Chondrocyte (in vitro differentiated cells): ENCODE measurements around the gene FADS6. TPM values are rescaled to one million over a fixed set of nuclear protein-coding genes. Genes with fewer than 3 reads are reported as not detected.

Experiments
- DNase-seq: peaks from one replicate; pipeline ENCODE4 v3.0.0; 2021; ENCODE audit warnings: mixed read lengths, low spot score
- H3K27ac Mint-ChIP-seq: one replicate; pipeline ENCODE4 v1.8.0; 2021; ENCODE audit warnings: mild to moderate bottlenecking, moderate library complexity, mixed read lengths; ENCODE audit not compliant: unreplicated experiment
- H3K27me3 Mint-ChIP-seq: 2 replicates; pipeline ENCODE4 v1.8.0; 2021; ENCODE audit warnings: low read depth, mixed read lengths
- H3K36me3 Mint-ChIP-seq: 2 replicates; pipeline ENCODE4 v1.8.0; 2021; ENCODE audit warnings: low read depth, mixed read lengths
- H3K4me1 Mint-ChIP-seq: 2 replicates; pipeline ENCODE4 v1.8.0; 2021; ENCODE audit warnings: low read depth, mild to moderate bottlenecking, mixed read lengths
- H3K4me3 Mint-ChIP-seq: one replicate; pipeline ENCODE4 v1.8.0; 2021; ENCODE audit warnings: mild to moderate bottlenecking, moderate library complexity, mixed read lengths; ENCODE audit not compliant: unreplicated experiment
- H3K9me3 Mint-ChIP-seq: 2 replicates; pipeline ENCODE4 v1.8.0; 2021; ENCODE audit warnings: low read depth, mixed read lengths
- total RNA-seq: library from RNA; stranded (reverse); gene quantifications from 3 replicates; pipeline ENCODE4 v1.2.1, GENCODE V29; 2021
- TF ChIP-seq, protein P1 (sequence below): fragments of 200-600 bp; sonication (generic); IDR thresholded peaks from 2 replicates; pipeline ENCODE4 v1.5.0; 2021; ENCODE audit warnings: antibody characterized with exemption, mild to moderate bottlenecking, moderate library complexity

FADS6 gene
- total RNA-seq, 1 donor from 2014 or later, result not detected

DNA sequence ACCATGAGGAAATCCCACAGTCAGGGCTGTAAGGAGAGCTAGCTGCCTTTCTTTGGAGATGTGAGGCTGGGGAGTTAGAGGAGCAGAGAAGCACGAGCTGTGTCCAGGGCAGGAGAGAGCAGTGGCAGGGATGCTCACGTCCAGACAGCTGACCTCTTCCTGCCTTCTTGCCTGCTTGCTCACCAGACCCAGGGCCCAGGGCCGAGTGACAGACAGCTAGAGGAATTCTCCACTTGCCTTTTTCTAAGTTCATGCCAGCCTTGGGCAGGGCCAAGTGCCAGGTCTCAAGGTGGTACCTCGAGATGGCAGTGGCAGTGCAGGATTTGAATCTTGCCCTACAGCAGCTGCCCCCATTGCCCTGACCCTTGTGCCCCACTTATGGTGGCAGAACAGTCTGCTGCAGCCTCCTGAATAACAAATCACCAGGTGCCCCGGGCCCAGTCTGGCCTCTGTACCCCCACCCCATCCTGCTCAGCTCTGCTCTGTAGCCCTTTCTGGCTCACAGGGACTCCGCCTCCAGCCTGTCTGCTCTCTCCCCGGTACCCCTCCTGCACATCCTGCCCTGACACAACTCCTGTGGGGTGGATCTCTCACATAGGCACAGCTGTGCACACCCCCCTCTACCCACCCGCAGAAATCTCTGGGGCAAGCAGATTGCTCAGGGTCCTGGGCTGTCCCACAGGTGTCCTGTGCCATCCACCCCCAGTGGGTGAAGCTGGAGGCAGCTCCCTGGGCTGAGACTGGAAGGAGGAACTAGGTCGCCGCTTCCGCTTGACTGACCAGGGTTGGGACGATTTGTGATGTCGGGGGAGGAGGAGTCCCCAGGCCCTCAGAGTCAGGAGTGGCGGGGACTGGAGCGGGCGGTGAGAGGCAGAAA, 59.7 kb downstream of the FADS6 start:
- TF ChIP-seq, protein P1, sequence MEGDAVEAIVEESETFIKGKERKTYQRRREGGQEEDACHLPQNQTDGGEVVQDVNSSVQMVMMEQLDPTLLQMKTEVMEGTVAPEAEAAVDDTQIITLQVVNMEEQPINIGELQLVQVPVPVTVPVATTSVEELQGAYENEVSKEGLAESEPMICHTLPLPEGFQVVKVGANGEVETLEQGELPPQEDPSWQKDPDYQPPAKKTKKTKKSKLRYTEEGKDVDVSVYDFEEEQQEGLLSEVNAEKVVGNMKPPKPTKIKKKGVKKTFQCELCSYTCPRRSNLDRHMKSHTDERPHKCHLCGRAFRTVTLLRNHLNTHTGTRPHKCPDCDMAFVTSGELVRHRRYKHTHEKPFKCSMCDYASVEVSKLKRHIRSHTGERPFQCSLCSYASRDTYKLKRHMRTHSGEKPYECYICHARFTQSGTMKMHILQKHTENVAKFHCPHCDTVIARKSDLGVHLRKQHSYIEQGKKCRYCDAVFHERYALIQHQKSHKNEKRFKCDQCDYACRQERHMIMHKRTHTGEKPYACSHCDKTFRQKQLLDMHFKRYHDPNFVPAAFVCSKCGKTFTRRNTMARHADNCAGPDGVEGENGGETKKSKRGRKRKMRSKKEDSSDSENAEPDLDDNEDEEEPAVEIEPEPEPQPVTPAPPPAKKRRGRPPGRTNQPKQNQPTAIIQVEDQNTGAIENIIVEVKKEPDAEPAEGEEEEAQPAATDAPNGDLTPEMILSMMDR, result no peak
- no peak overlapping the region for H3K27ac Mint-ChIP-seq
- peaks cover 20% of the 10 kb centered on the region for H3K36me3 Mint-ChIP-seq

DNA sequence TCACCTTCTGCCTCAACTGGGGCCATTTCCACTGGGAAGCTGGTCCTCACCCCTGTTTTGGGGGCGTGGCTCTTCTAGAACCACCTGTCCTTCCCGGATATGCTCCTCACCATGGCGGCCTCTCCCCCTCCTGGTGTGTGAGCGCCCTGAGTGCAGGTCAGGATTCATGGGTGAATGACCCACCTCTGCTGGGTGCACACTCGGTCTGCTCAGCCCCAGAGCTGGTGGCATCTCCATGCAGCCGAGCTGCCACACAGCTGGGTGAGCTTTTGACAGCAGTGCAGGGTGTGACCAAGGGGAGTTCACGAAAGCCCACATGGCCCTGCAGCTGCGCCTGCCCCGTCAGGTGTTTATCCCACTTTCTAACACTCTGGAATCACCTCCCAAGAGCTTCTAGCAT, 61.0 kb downstream of the FADS6 start:
- TF ChIP-seq, protein P1, result no peak
- no peak overlapping the region for H3K27ac Mint-ChIP-seq
- peaks cover 20% of the 10 kb centered on the region for H3K36me3 Mint-ChIP-seq
- no peak overlapping the region for H3K4me3 Mint-ChIP-seq
- no peaks in the 10 kb centered on the region for H3K27me3 Mint-ChIP-seq
- no peak for DNase-seq
- H3K4me1 Mint-ChIP-seq, result peaks cover 8% of the 10 kb centered on the region
- H3K9me3 Mint-ChIP-seq, result no peaks in the 10 kb centered on the region

More for the DNA sequence above, 59.7 kb downstream of the FADS6 start:
- H3K4me3 Mint-ChIP-seq, result no peak overlapping the region
- H3K27me3 Mint-ChIP-seq, result no peaks in the 10 kb centered on the region
- no peaks in the 10 kb centered on the region for H3K9me3 Mint-ChIP-seq
- H3K4me1 Mint-ChIP-seq, result peaks cover 8% of the 10 kb centered on the region
- DNase-seq, result no peak

DNA sequence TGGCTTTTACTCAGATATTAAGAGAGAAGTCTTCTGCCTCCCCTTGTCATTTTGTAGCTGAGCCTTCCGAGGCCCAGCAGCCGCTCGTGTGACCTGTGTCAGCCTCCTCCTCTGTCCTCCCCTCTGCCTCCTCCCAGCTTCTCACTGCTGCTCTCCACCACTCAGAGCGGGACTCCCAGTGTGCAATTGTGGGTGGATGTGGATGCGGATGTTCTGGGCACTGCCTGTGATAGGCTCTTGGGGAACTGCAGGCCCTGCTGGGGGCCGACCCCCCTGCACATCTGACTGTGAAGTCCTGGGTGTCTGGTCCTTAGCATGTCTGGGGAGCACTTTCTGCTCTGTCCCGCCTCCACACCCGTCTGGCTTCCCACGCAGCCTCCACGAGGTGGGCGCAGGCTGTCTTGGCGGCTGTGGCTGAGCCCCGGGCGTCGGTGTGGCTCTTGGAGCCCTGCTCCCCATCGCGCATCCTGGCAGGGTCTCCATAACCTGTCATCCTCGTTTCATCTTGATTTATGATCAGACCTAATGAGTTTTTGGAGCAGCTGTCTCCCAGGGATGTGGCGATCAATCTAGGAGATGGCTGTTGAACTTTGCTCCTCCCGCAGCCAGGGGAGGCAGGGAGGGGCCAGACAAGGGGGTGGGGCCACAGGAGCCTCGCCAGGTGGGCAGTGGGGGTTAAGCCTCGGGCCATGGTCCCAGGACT, 61.8 kb downstream of the FADS6 start:
- no peak overlapping the region for H3K4me3 Mint-ChIP-seq
- H3K36me3 Mint-ChIP-seq, result peaks cover 16% of the 10 kb centered on the region
- peaks cover 8% of the 10 kb centered on the region for H3K4me1 Mint-ChIP-seq
- DNase-seq, result no peak
- H3K27ac Mint-ChIP-seq, result no peak overlapping the region
- TF ChIP-seq, protein P1, result no peak
- no peaks in the 10 kb centered on the region for H3K27me3 Mint-ChIP-seq
- no peaks in the 10 kb centered on the region for H3K9me3 Mint-ChIP-seq

DNA sequence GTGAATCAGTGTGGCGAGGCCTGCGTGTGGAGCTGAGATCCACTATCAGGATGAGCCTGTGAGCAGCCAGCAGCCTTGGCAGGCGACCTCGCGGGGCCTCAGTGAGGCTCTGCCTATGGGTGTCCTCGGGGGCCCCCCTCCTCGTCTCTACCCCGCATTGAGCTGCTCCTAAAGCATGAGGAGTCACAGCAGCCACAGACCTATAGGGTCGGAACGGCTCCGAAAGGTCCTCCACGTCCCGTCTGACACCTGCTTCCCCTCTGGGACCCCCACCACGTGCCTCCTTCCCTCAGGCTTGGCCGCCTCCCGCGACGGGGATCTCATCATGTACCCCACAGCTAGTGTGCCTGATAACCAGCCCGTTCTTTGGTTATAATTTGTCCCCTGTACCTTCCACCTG, 62.6 kb downstream of the FADS6 start:
- no peak overlapping the region for H3K4me3 Mint-ChIP-seq
- no peaks in the 10 kb centered on the region for H3K9me3 Mint-ChIP-seq
- no peak overlapping the region for H3K27ac Mint-ChIP-seq
- peak; percentile 90 for DNase-seq
- H3K4me1 Mint-ChIP-seq, result peaks cover 8% of the 10 kb centered on the region
- TF ChIP-seq, protein P1, result no peak
- no peaks in the 10 kb centered on the region for H3K27me3 Mint-ChIP-seq
- peaks cover 9% of the 10 kb centered on the region for H3K36me3 Mint-ChIP-seq

DNA sequence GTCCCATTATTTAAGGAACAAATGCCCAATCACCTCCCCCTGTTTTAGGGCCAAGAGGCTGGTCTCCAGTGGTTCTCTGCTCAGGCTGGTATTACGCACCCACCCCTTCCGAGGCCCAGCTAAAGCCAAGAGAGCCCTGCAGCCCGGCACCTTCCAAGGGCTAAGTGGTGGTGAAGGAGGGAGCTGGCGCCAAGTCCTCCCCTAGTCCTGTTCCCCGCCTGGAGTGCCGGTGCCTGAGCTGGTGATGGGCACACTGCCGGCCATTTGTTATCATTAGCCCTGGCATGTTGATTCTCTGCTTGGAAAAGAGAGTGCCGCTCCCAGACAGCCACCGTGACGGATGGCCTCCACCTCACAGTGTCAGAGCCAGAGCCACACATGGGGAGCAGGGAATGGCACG, 65.6 kb downstream of the FADS6 start:
- Mint-ChIP-seq H3K27me3 (no peaks in the 10 kb centered on the region), H3K4me3 (no peak overlapping the region), H3K9me3 (no peaks in the 10 kb centered on the region), H3K36me3 (peaks cover 9% of the 10 kb centered on the region), H3K4me1 (no peaks in the 10 kb centered on the region), H3K27ac (no peak overlapping the region)
- TF ChIP-seq, protein P1, result no peak
- DNase-seq, result no peak

Other genes with a start within 250 kb of the FADS6 start
- gene CD300LF, start 180.7 kb downstream of the FADS6 start, total RNA-seq, result not detected in 3 replicates
- 0.15 TPM in 1 of 3 replicates, not detected in the others for gene RAB37, start 156.4 kb downstream of the FADS6 start, total RNA-seq
- 98.7 to 108 TPM (median 98.7 TPM) in 3 replicates for gene NHERF1, start 145.0 kb downstream of the FADS6 start, total RNA-seq
- 46.8 to 48.9 TPM (median 47.4 TPM) in 3 replicates for gene NAT9, start 117.3 kb downstream of the FADS6 start, total RNA-seq
- 0.07 to 0.28 TPM in 2 of 3 replicates, not detected in the other for gene GRIN2C, start 33.7 kb downstream of the FADS6 start, total RNA-seq
- 7.2 to 11.6 TPM (median 9.0 TPM) in 3 replicates for gene FDXR, start 20.6 kb downstream of the FADS6 start, total RNA-seq
- gene USH1G, start 29.6 kb upstream of the FADS6 start, total RNA-seq, result not detected in 3 replicates
- not detected in 3 replicates for gene OTOP2, start 30.6 kb upstream of the FADS6 start, total RNA-seq
- gene OTOP3, start 42.3 kb upstream of the FADS6 start, total RNA-seq, result not detected in 3 replicates
- gene HID1, start 79.1 kb upstream of the FADS6 start, total RNA-seq, result 4.7 to 7.7 TPM (median 5.2 TPM) in 3 replicates
- 32.7 to 51.1 TPM (median 51.0 TPM) in 3 replicates for gene CDR2L, start 94.0 kb upstream of the FADS6 start, total RNA-seq
- 18.9 to 25.7 TPM (median 19.8 TPM) in 3 replicates for gene MRPL58, start 119.0 kb upstream of the FADS6 start, total RNA-seq
- 178 to 185 TPM (median 183 TPM) in 3 replicates for gene ATP5PD, start 153.3 kb upstream of the FADS6 start, total RNA-seq
- gene KCTD2, start 153.6 kb upstream of the FADS6 start, total RNA-seq, result 16.8 to 20.4 TPM (median 17.1 TPM) in 3 replicates
- gene SLC16A5, start 194.3 kb upstream of the FADS6 start, total RNA-seq, result 2.1 to 3.0 TPM (median 3.0 TPM) in 3 replicates
- gene ARMC7, start 216.3 kb upstream of the FADS6 start, total RNA-seq, result 10.8 to 12.3 TPM (median 12.1 TPM) in 3 replicates
- 23.3 to 31.2 TPM (median 30.4 TPM) in 3 replicates for gene NT5C, start 238.1 kb upstream of the FADS6 start, total RNA-seq